ENCODE results near the gene HOXC10. TPM values are rescaled to one million over a fixed set of nuclear protein-coding genes. Genes with fewer than 3 reads are reported as not detected.

HOXC10 gene
- total RNA-seq, 1 donor from 2014 or later, result 0.96 TPM

DNA sequence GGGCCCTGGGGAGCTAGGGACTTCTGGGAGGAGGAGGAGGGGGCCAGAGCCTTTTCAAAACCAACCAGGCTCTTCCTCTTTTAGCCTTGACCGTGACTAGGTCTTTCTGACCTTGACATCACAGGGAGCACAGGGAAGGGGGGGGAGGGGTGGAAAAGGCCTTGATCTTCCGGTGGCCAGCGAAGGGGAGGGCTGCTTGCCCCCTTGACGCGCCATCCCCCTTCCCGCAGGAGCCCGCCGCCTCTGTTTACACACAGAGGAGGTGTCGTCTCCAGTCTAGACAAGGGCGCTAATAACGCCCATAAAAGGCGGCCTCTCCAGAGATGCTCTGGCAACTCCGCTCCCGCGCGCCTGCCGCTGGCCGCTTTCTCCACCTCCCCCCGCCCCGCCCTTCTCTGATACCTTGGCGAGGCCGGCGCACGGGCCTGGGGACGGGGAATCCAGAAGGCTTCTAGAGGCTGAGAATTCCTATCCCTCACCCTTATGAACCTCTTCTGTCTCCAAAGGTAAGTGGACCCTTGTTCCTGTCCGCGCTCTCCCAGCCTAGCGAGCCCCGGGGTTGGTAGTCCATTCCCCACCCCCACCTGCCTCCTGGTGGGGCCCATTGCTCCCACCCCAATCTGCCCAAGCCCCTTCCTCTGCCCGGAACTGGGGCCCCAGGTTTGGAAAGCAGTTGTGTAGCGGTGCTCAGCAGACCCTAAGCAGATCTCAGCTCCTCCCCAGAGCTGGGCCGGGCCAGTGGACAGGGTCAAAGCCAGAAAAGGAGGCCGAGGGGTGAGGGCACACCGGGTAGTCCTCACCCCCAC is 35.1 kb upstream of the HOXC10 start:
- Mint-ChIP-seq H3K27me3 (ENCODE audit: low read depth) (peaks cover 100% of the 10 kb centered on the region), H3K4me3 (no peak overlapping the region), H3K27ac (no peak overlapping the region), H3K36me3 (no peaks in the 10 kb centered on the region), H3K9me3 (no peaks in the 10 kb centered on the region), H3K4me1 (peaks cover 12% of the 10 kb centered on the region)
- TF ChIP-seq, protein P1, sequence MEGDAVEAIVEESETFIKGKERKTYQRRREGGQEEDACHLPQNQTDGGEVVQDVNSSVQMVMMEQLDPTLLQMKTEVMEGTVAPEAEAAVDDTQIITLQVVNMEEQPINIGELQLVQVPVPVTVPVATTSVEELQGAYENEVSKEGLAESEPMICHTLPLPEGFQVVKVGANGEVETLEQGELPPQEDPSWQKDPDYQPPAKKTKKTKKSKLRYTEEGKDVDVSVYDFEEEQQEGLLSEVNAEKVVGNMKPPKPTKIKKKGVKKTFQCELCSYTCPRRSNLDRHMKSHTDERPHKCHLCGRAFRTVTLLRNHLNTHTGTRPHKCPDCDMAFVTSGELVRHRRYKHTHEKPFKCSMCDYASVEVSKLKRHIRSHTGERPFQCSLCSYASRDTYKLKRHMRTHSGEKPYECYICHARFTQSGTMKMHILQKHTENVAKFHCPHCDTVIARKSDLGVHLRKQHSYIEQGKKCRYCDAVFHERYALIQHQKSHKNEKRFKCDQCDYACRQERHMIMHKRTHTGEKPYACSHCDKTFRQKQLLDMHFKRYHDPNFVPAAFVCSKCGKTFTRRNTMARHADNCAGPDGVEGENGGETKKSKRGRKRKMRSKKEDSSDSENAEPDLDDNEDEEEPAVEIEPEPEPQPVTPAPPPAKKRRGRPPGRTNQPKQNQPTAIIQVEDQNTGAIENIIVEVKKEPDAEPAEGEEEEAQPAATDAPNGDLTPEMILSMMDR (IDR thresholded peaks at IDR 0.05; ENCODE audit: unreplicated experiment), result no peak
- DNase-seq (ENCODE audit: low spot score in 2 of 2, unreplicated experiment in 2 of 2), result no peak

DNA sequence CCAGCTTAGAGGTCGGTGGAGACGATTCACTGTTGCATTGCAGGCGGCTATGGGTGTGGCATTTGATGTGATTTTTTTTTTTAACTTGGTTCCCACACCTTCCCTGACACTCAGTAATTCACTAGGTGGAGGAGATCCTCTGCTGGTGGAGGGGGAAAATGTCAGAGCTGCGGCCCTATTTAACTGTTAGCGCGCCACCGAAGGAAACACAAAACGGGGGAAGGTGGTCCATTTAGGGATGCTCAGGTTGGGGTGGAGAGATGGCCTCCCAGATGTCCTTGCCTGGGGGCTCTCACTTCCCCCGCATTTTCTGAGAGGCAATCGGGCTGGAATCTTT is 34.5 kb upstream of the HOXC10 start:
- Mint-ChIP-seq H3K27ac (no peak overlapping the region), H3K9me3 (no peaks in the 10 kb centered on the region), H3K36me3 (no peaks in the 10 kb centered on the region), H3K27me3 (ENCODE audit: low read depth) (peaks cover 98% of the 10 kb centered on the region), H3K4me1 (peaks cover 12% of the 10 kb centered on the region), H3K4me3 (no peak overlapping the region)
- DNase-seq (ENCODE audit: low spot score in 2 of 2, unreplicated experiment in 2 of 2), result no peak
- TF ChIP-seq, protein P1 (IDR thresholded peaks at IDR 0.05; ENCODE audit: unreplicated experiment), result no peak

DNA sequence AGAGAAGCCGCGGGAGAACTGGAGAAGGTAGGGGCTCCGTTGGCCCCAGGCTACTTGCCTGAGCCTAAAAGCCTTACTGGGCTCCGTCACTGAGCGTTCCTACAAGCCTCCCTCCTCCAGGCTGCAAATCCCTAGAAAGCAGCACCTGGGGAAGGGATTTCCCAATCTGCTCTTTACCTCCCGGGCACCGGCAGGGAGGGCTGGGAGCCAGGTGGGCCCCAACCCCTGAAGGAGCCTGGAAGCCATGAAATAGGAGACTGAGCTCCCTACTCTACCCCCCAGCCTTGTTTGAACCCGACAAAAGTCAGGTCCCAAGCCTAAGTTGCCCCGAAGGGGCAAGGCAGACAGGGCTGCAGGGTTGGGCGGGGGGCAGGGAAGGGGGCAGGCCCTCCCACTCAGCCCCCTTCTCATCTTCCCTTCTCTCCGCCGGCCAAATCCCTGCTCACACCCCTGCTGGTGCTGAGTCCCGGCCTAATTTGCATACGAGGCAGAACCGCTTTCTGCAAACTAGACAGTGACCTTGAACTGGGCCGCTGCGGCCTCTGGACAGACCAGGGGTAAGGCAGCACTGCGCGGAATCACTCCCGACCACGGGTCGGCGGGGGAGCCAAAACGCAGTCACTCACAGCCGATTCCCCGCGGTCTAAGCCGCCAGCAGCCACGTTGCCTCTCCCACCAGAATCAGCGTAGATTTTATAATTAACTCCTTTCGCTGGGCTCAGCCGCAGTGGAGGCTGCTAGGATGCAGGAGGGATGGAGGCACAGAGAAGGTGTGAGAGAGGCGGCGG is 34.0 kb upstream of the HOXC10 start:
- H3K27me3 Mint-ChIP-seq (ENCODE audit: low read depth), result peaks cover 98% of the 10 kb centered on the region
- no peak overlapping the region for H3K4me3 Mint-ChIP-seq
- TF ChIP-seq, protein P1 (IDR thresholded peaks at IDR 0.05; ENCODE audit: unreplicated experiment), result no peak
- peaks cover 14% of the 10 kb centered on the region for H3K4me1 Mint-ChIP-seq
- H3K36me3 Mint-ChIP-seq, result no peaks in the 10 kb centered on the region
- no peaks in the 10 kb centered on the region for H3K9me3 Mint-ChIP-seq
- no peak for DNase-seq (ENCODE audit: low spot score in 2 of 2, unreplicated experiment in 2 of 2)
- no peak overlapping the region for H3K27ac Mint-ChIP-seq

DNA sequence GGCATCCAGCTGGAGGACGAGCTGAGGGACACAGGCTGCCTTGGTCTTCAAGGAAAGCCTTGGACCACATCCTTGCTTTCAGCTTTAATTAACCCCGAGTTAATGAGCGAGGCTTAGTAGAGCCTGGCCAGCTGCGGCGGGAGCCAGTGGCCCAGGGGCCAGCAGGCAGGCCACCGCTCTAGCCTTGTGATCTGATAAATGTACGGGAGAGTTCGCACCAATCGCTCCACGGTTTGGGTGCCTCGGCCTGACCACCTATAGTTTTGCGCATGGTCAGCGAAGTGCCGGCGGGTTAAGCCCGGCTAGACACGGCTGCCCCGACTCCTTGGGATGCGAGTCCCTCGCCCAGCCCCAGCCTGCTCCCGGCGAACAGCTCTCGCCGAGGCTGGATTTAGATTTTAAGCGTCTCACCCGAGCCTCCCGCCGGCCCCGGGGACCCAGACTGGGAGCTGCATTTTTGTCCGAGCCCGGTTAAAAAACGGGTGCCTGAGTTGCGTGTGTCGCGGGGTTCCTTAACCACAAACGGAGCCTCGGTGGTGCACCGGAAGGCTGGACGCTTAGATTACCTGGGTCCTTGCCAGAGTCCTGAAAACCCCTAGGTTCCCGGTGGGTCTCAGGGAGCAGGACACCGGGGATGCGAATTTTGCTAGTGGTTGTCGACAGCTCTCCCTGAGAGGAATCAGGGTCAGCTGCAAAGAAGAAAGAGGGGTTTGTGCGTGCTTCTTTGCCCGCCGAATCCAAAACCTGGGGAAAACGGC is 33.2 kb upstream of the HOXC10 start:
- no peaks in the 10 kb centered on the region for H3K9me3 Mint-ChIP-seq
- peaks cover 14% of the 10 kb centered on the region for H3K4me1 Mint-ChIP-seq
- no peak overlapping the region for H3K4me3 Mint-ChIP-seq
- TF ChIP-seq, protein P1 (IDR thresholded peaks at IDR 0.05; ENCODE audit: unreplicated experiment), result no peak
- H3K36me3 Mint-ChIP-seq, result no peaks in the 10 kb centered on the region
- H3K27ac Mint-ChIP-seq, result no peak overlapping the region
- H3K27me3 Mint-ChIP-seq (ENCODE audit: low read depth), result peaks cover 98% of the 10 kb centered on the region
- DNase-seq (ENCODE audit: low spot score in 2 of 2, unreplicated experiment in 2 of 2), result no peak

DNA sequence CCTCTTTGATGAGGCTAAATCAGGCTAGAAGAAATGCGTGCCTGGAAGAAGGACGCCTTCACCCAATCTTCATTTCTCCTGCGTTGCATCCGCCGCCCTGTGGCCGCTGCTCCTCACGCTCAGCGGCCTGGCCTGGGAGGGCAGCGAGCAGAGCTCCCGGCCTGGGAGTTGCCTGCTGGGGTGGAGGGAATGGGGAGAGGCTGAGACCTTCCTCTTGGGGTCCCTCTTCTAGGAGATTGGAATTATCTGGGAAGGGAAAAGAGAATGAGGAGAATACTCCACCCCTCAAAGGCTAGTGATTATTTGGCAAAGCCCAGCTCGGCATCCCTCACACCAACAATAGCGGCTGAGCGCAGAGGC is 32.6 kb upstream of the HOXC10 start:
- peaks cover 14% of the 10 kb centered on the region for H3K4me1 Mint-ChIP-seq
- H3K36me3 Mint-ChIP-seq, result no peaks in the 10 kb centered on the region
- H3K27ac Mint-ChIP-seq, result no peak overlapping the region
- no peaks in the 10 kb centered on the region for H3K9me3 Mint-ChIP-seq
- H3K27me3 Mint-ChIP-seq (ENCODE audit: low read depth), result peaks cover 98% of the 10 kb centered on the region
- H3K4me3 Mint-ChIP-seq, result no peak overlapping the region
- no peak for DNase-seq (ENCODE audit: low spot score in 2 of 2, unreplicated experiment in 2 of 2)
- TF ChIP-seq, protein P1 (IDR thresholded peaks at IDR 0.05; ENCODE audit: unreplicated experiment), result no peak

All from mesothelial cell of epicardium (in vitro differentiated cells).